CD14-positive monocyte (primary cell): ENCODE data around the gene DUS2. TPM values are rescaled to one million over a fixed set of nuclear protein-coding genes. Genes with fewer than 3 reads are reported as not detected.

ENCODE experiments used
- DNase-seq, 3 donors: peaks; one replicate each; pipeline ENCODE4 v3.0.0-alpha.2; 2011 to 2022
- H2AFZ ChIP-seq: 2 replicates; pipeline ENCODE4 v1.6.0; 2012; ENCODE audit warnings: mild to moderate bottlenecking, low read depth, low read length, inconsistent platforms; ENCODE audit not compliant: insufficient read depth, poor library complexity, severe bottlenecking
- H3K27ac ChIP-seq, 2 donors: 1 replicate in 1 of 2; 2 replicates in 1 of 2; pipeline ENCODE4 v1.5.1; 2012 to 2013; ENCODE audit warnings: low read length in 2 of 2, control low read depth in 1 of 2, inconsistent platforms in 1 of 2, low read depth in 1 of 2, mild to moderate bottlenecking in 1 of 2
- H3K27me3 ChIP-seq, 2 donors: one replicate each; pipeline versions ENCODE4 v1.6.0 to v1.6.1; 2011 to 2013; ENCODE audit warnings: low read length in 2 of 2; ENCODE audit not compliant: control insufficient read depth in 2 of 2, insufficient read depth in 2 of 2
- H3K36me3 ChIP-seq, 2 donors: replicated peaks in 1 of 2; 1 replicate in 1 of 2; 2 replicates in 1 of 2; pipeline versions ENCODE4 v1.5.1 to v1.6.1; 2012 to 2013; ENCODE audit warnings: low read length in 2 of 2, control low read depth in 1 of 2, inconsistent platforms in 1 of 2, mild to moderate bottlenecking in 1 of 2; ENCODE audit not compliant: insufficient read depth in 2 of 2, control insufficient read depth in 1 of 2
- H3K4me1 ChIP-seq, 2 donors: 1 replicate in 1 of 2; 2 replicates in 1 of 2; pipeline versions ENCODE4 v1.5.1 to v1.6.1; 2012 to 2013; ENCODE audit warnings: low read length in 2 of 2, control low read depth in 1 of 2, inconsistent platforms in 1 of 2, mild to moderate bottlenecking in 1 of 2, moderate library complexity in 1 of 2; ENCODE audit not compliant: insufficient read depth in 2 of 2, control insufficient read depth in 1 of 2
- H3K4me2 ChIP-seq: replicated peaks from 2 replicates; pipeline ENCODE3; 2012; ENCODE audit warnings: low read length, moderate library complexity, mild to moderate bottlenecking; ENCODE audit not compliant: poor library complexity, severe bottlenecking; ENCODE audit errors: extremely low read depth
- H3K4me3 ChIP-seq, 3 experiments: fragments of 200-600 bp in 1 of 3; sonication (generic) in 1 of 3; replicated peaks in 1 of 3; 1 replicate in 2 of 3; 2 replicates in 1 of 3; pipeline ENCODE4 v1.5.1; 2011 to 2013; ENCODE audit warnings: low read length in 3 of 3, mild to moderate bottlenecking in 3 of 3, control low read depth in 2 of 3, low read depth in 2 of 3, inconsistent platforms in 1 of 3, moderate library complexity in 1 of 3
- H3K79me2 ChIP-seq: 2 replicates; pipeline ENCODE4 v1.6.0; 2012; ENCODE audit warnings: mild to moderate bottlenecking, control low read depth, inconsistent platforms, low read length, moderate library complexity; ENCODE audit not compliant: insufficient read depth
- H3K9ac ChIP-seq: 2 replicates; pipeline ENCODE4 v1.6.0; 2017; ENCODE audit warnings: low read length, mild to moderate bottlenecking; ENCODE audit not compliant: insufficient read depth, poor library complexity, severe bottlenecking
- H3K9me3 ChIP-seq, 2 donors: replicated peaks in 1 of 2; 1 replicate in 1 of 2; 2 replicates in 1 of 2; pipeline versions ENCODE4 v1.5.1 to v1.6.1; 2012 to 2013; ENCODE audit warnings: low read length in 2 of 2, control low read depth in 1 of 2; ENCODE audit not compliant: control insufficient read depth in 1 of 2, insufficient read depth in 1 of 2
- H4K20me1 ChIP-seq: 2 replicates; pipeline ENCODE4 v1.6.0; 2012; ENCODE audit warnings: mild to moderate bottlenecking, low read length, control low read depth, moderate library complexity; ENCODE audit not compliant: insufficient read depth
- H3K27ac Mint-ChIP-seq, 7 donors: one replicate each; pipeline ENCODE4 v1.8.0; 2020; ENCODE audit warnings: mild to moderate bottlenecking in 7 of 7, mixed read lengths in 7 of 7, moderate library complexity in 6 of 7, inconsistent platforms in 2 of 7
- H3K27me3 Mint-ChIP-seq, 3 donors: one replicate each; pipeline ENCODE4 v1.8.0; 2021 to 2022; ENCODE audit warnings: low read depth in 3 of 3, mild to moderate bottlenecking in 3 of 3, mixed read lengths in 3 of 3, moderate library complexity in 3 of 3, inconsistent platforms in 1 of 3
- H3K36me3 Mint-ChIP-seq, 2 donors: one replicate each; pipeline ENCODE4 v1.8.0; 2020; ENCODE audit warnings: mixed read lengths in 2 of 2, inconsistent platforms in 1 of 2, mild to moderate bottlenecking in 1 of 2
- H3K4me1 Mint-ChIP-seq: one replicate; pipeline ENCODE4 v1.8.0; 2020; ENCODE audit warnings: mild to moderate bottlenecking, mixed read lengths
- H3K4me3 Mint-ChIP-seq, 2 donors: one replicate each; pipeline ENCODE4 v1.8.0; 2020; ENCODE audit warnings: mild to moderate bottlenecking in 2 of 2, mixed read lengths in 2 of 2, moderate library complexity in 1 of 2
- H3K9me3 Mint-ChIP-seq, 7 donors: one replicate each; pipeline ENCODE4 v1.8.0; 2020 to 2022; ENCODE audit warnings: mixed read lengths in 7 of 7, mild to moderate bottlenecking in 6 of 7, moderate library complexity in 6 of 7, inconsistent platforms in 2 of 7
- CTCF ChIP-seq: fragments of 200-600 bp; IDR thresholded peaks from one replicate; pipeline ENCODE4 v1.8.0; 2022; ENCODE audit warnings: antibody characterized with exemption, mild to moderate bottlenecking
- WGBS: methylation state at CpG from one replicate; pipeline ENCODE4 v1.1.5; 2013; ENCODE audit warnings: missing lambda C conversion rate; ENCODE audit not compliant: insufficient coverage; 5-methylcytosine and 5-hydroxymethylcytosine counted together
- intact Hi-C, 2 donors: fragments of 100-400 bp; cut with micrococcal nuclease; formaldehyde crosslinking; loops; one replicate each; pipeline versions ENCODE4 v1.15.0 to v1.15.1; 2023
- polyA plus RNA-seq, 3 donors: library from polyadenylated mRNA; depleted of rRNA in 1 of 3; unstranded in 2 of 3; stranded (reverse) in 1 of 3; fragments of 300-500 nt in 2 of 3; fragments of >200 nt in 1 of 3; fragmentation: Illumina TruSeq in 2 of 3; gene quantifications; 1 replicate in 2 of 3; 2 replicates in 1 of 3; pipeline ENCODE4 v1.2.3, GENCODE V29; 2012 to 2021

The DUS2 gene
- polyA plus RNA-seq, 3 donors = 18.4 to 40.7 (median 33.2) TPM

- H2AFZ ChIP-seq = no peak overlapping the region
- peaks cover 0 to 13% (median 0%) of the 10 kb centered on the region in 3 donors for H3K27me3 Mint-ChIP-seq
- intact Hi-C loops = no loop called here
- H3K9ac ChIP-seq = no peak overlapping the region
- H3K27me3 ChIP-seq = no peaks in the 10 kb centered on the region
- no peaks in the 10 kb centered on the region for H3K9me3 ChIP-seq
- H3K4me2 ChIP-seq = no peak overlapping the region
- TF ChIP-seq CTCF = no peak
- peaks cover 24 to 25% of the 10 kb centered on the region in 2 donors for H3K4me1 ChIP-seq
- no peak overlapping the region for H3K4me3 Mint-ChIP-seq
- no peak overlapping the region for H3K27ac Mint-ChIP-seq
- no peak overlapping the region for H3K4me3 ChIP-seq
- peaks cover 30% of the 10 kb centered on the region for H3K4me1 Mint-ChIP-seq
- WGBS = 97% methylated on average over 40 of the region's 49 CpGs
- DNase-seq = no peak
- H3K79me2 ChIP-seq = no peaks in the 10 kb centered on the region
- H4K20me1 ChIP-seq = no peaks in the 10 kb centered on the region
- H3K36me3 Mint-ChIP-seq = no peaks in the 10 kb centered on the region
- peaks cover 0 to 8% (median 3%) of the 10 kb centered on the region in 7 donors for H3K9me3 Mint-ChIP-seq
- H3K27ac ChIP-seq = no peak overlapping the region
- H3K36me3 ChIP-seq = no peaks in the 10 kb centered on the region
Observed at GRCh38 chr16:67982011-67982696, 40.9 kb upstream of the DUS2 start.

- no peak overlapping the region for H3K4me3 ChIP-seq
- H3K27me3 ChIP-seq = no peaks in the 10 kb centered on the region
- no peak for DNase-seq
- Mint-ChIP-seq H3K27ac (peak overlapping the region in 1 of 7 donors; percentile 73), H3K4me3 (no peak overlapping the region), H3K36me3 (peaks cover 18 to 22% of the 10 kb centered on the region in 2 donors), H3K9me3 (peaks cover 0 to 8% (median 3%) of the 10 kb centered on the region in 7 donors), H3K4me1 (peaks cover 54% of the 10 kb centered on the region), H3K27me3 (peaks cover 0 to 2% (median 0%) of the 10 kb centered on the region in 3 donors)
- intact Hi-C loops = no loop called here
- peaks cover 13 to 25% of the 10 kb centered on the region in 2 donors for H3K36me3 ChIP-seq
- H3K27ac ChIP-seq = no peak overlapping the region
- H3K4me2 ChIP-seq = no peak overlapping the region
- H3K9me3 ChIP-seq = no peaks in the 10 kb centered on the region
- no peak overlapping the region for H2AFZ ChIP-seq
- TF ChIP-seq CTCF = no peak
- H3K79me2 ChIP-seq = peaks cover 1% of the 10 kb centered on the region
- H4K20me1 ChIP-seq = peaks cover 26% of the 10 kb centered on the region
- H3K9ac ChIP-seq = no peak overlapping the region
- H3K4me1 ChIP-seq = peaks cover 33 to 39% of the 10 kb centered on the region in 2 donors
- 83% methylated on average over 2 of the region's 5 CpGs for WGBS
Observed at GRCh38 chr16:67986949-67987348, 36.1 kb upstream of the DUS2 start.
